Lung microvascular endothelial cell (primary cell): ENCODE measurements around the gene CBLB. TPM values are rescaled to one million over a fixed set of nuclear protein-coding genes. Genes with fewer than 3 reads are reported as not detected.

Experiments
- DNase-seq, 2 donors: peaks; one replicate each; pipeline versions ENCODE4 v3.0.0 to v3.0.0-alpha.2; 2010; ENCODE audit warnings: low read depth in 2 of 2
- total RNA-seq: library from RNA; depleted of rRNA; stranded (reverse); fragments of >200 nt; gene quantifications from 2 replicates; pipeline ENCODE4 v1.2.1, GENCODE V29; 2014

CBLB gene
- 6.5 and 6.8 TPM in 2 replicates for total RNA-seq

DNA sequence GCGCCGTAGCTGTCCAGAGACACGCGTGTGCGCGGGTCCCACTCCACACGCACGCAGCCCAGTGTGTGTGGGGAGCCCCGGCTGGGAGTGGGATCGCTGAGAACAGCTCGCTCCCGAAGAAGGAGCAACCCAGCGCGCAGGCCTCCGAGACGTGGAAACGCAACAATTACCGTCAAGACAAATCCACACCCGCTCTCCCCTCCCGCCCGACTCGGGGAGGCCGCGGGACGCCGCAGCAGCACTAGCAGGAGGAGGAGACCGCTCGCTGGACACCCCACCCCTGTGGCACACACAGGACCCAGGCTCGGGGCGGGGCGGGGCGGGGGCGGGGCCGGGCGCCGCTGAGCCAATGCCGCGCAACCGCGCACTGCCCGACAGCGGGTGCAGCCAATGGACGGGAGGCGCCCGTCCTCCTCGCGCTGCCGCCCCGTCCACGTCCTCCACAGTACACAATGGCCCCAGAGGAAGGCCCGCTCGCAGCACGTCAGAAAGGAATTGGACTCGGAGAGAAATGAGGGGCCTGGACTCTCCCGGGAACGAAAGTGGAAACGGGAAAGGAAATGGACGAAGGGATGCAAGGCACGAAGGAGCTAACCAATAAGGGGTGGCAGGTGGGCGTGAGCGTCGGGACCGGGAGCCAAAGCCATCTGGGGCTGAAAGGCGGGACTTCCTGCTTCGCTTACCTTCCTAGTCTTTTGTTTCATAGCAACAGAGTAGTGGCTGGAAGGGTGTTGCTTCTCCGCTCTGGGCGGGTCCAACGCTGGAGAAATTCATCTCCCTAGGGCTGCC is at the start of gene CBLB:
CBLB (minus strand) TSS at position 271 of the 789 bp plus-strand sequence. CDS start 1,435 bp downstream, outside the sequence.
- DNase-seq, result peak; percentile 95 to 98

DNA sequence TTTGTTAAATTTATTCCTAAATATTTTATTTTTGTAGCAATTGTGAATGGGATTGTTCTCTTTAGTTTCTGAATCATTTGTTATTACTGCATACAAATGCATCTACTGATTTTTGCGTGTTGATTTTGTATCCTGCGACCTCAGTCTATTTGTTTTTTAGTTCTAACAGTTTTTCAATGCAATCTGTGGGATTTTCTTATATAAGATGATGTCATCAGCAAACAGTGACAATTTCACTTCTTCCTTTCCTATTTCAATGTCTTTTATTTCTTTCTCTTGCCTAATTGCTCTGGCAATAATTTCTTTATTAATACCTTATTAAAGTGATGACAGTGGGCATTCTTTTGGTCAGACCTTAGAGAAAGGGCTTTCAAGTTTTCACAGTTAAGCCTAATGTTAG is 48.0 kb upstream of the CBLB start:
- DNase-seq, result no peak

DNA sequence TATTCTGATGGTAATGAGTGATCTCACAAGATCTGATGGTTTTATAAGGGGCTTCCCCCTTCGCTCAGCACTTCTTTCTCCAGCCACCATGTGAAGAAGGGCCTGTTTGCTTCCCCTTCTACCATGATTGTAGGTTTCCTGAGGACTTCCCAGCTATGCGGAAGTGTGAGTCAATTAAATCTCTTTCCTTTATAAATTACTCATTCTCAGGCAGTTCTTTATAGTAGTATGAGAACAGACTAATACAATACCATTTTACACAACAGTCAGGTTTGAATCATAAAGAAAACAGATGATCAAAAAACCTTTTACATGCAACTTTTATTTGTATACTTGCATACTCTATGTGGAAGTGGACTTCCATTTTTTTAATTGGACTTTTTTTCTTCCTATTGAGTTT is 46.7 kb upstream of the CBLB start:
- peak in 1 of 2 donors; percentile 29 for DNase-seq

DNA sequence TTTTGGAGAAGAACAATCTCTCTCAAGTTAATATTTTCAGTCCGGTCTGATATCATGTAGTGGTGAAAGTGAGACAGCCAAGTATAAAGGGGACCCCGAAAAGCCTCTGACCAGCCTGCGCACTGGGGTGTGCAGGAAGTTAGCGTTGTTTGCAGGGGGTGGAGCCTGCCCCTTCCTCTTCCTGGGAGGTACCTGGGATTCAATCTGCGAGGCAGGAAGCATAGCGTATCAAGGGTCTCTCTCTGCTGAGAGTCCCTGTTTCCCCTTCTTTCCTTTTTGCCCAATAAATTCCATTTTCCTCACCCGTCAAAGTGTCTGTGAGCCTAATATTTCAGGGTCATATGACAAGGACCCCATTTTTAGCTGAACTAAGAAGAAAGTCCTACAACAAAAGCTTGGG is 44.8 kb upstream of the CBLB start:
- DNase-seq, result no peak

DNA sequence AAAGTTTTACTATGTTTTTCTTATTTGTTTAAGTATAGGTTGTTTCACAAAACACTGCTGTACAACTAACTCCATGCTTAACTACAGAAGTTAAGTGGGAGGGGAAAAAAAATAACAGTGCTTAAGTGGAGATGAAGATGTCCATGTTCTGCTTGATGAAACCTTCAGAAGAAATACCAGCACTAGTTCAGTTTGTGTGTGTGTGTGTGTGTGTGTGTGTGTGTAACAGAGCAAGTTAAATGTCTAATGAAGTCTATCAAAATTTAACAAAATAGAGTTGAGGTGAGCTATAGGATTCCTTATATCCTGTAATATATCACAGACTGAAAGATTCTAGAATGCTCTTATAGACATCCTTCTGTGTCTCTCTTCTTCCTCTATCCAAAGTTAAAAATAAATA is 44.1 kb upstream of the CBLB start:
- no peak for DNase-seq

DNA sequence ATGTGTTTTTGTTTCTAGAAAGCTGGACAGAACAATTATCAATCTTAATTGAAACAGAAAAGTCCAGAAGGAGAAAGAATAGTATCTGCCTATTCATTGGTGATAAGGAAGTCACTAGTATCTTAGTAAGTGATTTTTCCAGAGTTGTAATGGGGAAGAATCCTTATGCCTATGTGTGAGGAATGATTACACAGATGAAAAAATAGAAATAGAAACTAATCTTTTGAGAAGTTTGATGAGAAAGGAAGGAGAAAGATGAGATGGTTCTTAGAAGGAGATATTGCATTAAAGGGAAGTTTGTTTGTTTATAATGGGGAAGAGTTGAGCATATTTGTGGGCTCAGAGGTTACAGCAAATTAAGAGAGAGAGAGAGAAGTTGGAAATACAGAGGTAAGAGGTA is 42.7 kb upstream of the CBLB start:
- DNase-seq, result no peak

DNA sequence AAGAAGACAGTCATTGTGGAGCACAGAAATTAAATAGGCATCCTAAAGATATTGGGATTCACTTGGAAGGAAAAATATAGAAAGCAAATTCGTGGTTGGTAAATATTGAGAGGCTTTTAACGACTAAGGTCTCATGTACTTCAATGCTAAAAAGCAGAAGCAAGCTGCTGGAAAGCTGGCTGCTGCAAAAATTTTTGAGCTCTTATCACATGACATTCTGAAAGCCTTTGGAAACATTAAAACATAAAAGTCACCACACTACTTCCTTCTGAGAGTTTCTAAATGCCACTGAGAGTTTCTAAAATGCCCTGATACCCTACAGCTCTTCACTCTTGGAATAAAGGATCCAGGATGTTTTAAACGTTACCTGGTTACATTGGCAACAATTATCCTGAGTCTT is 39.0 kb upstream of the CBLB start:
- DNase-seq, result no peak

DNA sequence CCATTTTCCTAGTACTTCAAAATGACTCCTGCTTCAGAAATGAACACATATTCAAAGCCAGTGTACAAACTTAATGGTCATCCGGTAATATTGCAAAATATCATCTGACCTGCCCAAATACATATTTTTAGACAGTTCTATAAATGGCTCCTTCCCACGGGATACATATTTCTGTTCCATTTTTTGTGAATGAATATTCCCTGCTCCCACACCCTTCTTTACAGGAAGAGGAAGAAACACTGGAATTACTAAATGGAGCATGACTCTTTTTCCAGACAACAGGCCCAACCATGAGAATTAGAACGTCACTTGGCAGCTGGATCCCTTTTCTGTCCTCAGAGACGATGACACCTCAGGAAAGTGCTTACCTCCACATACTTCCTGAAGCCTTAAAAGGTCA is 38.0 kb upstream of the CBLB start:
- peak; percentile 96 to 99 for DNase-seq

DNA sequence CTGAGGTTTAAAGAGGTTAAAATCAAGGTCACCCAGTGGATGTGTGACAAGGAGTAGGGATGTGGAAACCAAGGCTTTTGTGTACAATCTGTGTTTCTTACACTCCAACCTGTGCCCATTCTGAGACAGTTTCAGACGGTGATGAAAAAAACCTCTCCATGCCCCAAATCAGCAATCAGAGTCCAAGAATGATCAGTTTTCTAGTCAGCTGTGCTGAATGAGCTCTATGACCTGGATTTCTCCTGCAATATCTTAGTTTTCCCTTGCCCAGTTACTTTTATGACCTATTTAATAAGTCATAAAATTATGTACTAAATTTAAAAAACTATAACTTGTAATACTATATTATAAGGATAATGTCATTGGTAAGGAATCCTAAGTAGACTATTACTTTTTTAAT is 37.5 kb upstream of the CBLB start:
- peak in 1 of 2 donors; percentile 24 for DNase-seq

DNA sequence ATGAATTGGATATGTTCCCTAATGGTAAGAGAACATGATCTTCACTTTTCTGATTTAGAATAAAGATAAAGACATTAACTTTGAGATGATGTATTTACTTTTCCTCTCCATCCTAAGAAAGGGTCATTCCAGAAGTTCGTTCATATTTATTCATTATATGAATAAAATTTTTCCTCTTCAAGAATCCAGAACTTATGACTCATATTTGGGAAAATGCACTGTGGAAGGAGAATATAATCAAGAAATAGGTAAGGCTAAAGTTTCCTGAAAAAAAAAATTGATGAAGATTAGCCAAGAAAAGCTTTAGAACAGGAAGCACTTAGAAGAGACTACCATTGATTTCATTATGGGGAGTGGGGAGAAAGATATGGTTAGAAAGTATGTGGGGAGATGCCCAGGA is 36.5 kb upstream of the CBLB start:
- peak in 1 of 2 donors; percentile 15 for DNase-seq

DNA sequence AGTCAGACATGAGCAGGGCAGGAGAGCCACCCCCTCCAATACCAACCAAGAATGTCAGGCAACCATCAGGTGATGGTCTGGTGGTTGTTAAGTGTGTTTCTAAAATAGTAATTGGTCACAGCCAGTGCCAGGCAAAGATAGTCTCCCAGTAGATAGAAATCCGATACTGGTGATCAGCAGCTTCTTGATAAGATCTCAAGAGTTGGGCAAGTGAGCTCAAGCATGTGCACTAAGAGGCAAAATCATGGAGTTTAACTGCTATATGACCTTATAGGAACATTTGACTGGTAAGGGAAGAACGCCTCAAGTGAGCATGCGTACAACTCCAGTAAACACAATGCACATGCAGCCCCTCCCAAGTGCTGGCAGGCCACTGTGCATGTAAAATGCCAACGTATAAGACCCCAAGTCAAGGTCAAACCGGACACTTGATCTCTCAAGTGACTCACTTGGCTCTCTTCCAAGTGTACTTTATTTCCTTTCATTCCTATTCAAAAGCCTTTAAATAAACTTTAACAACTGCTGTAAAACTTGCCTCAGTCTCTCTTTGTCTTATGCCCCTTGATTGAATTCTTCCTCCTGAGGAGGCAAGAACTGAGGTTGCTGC is 36.0 kb upstream of the CBLB start:
- peak; percentile 29 to 67 for DNase-seq

DNA sequence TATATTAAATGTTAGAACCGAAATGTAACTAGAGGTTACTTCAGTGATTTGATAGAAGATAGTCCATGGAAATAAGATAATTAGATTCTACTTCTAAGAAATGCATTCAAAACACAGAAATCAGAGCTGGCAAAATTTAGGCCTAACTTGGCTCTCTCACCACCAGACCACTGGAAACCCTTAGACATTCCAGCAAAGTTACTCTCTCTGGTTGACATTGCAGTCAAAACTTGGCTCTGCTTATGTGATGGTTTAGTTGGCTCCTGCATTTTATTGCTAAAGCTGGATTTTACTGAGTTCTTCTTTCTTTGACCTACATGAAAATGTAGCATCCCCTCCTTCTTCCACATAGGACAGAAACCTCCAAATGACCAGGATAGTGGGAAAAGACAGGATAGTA is 35.4 kb upstream of the CBLB start:
- no peak for DNase-seq

DNA sequence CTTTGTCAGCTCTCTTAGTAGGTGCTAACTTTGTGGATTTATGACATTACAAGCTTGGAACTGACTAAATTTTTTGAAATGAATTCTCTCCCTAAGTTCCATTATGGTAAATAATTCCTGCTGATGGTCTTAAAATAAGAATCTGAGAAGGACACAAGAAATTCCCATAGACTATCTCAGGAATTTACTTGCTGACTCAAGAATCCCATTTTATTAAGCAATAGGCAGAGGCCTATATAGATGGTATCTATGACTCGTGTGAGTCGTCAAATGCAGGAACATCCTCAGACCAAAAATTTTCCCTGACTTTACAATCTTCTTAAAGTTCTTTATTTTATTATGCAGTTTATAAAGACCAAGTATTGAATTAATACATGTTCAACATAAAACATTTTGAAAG is 30.7 kb upstream of the CBLB start:
- no peak for DNase-seq

DNA sequence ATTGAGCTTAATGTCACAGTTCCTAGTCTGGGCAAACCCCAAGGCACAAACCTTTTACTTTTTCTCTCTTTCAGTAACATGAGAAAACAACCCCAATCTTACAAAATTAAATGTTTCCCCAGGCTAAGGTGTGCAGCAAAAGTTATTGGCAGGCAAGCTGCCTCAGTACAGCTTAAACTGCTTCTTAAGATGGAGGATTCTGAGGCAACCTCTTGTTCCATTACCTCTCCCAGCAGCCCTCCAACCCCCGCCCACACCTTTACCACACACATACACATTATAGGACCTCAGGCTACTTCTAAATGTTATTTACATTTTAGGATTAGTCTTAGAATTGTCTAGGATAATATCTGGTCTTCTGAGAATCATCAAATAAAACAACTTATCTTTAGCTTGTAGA is 22.3 kb upstream of the CBLB start:
- no peak for DNase-seq

DNA sequence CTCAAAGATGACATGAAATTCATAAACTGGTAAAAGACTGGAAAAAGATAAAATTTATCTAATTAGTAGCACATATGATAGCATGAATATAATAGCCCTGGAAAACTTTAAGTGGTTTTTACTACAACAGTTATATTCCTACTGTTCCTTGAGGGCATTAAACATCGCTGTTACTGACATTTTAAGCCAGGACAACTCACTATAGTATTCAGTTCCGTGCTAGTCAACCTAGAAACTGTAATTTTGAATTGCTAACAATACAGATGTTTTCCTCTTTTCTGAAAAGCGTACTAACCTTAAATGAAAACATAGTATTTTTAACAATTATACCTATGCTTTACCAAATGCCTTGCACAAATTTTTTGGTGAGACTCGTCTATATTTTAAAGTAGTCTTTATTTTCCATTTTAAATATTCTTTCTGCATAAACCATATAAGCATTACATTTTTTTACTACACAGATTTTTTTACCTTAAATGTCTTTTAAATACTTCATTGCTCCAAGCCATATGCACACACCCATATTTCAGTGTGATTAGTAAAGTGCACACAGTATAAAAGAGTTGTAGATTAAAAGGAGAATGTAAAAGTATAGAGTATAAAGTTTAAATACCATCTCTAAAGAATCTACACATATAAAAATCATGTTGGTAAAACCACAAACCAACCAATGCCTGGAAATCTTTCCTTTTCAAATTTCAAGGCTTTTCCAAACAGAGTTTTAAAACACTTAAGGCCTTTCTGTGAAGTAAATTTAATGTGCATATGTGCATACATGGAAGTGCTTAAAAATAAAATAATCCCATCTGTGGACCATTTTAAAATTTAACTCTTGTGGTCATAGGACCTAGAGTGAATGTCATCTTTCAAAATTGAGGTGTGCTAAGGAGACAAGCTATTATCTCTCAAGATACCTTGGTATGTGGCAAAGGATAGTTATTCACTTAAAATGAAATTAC is 20.1 kb upstream of the CBLB start:
- DNase-seq, result no peak

DNA sequence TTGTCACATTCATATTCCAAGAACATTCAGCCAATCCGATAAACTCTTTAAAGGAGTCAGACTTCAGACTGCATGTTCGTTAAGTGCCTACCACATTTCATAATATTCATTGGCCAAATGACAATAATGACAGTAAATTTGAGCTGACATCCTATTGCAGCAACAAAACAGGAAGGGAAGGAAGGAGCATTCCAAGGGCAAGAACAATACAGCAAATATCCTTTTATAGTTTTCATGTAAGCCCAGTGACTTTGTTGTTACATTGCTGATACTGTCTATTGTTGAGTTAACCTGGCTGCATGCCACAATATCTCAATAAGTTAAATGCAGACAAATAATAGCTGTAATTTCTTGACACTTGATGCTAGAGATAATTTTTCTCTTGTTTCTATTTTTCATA is 16.4 kb upstream of the CBLB start:
- DNase-seq, result peak; percentile 70 to 84

DNA sequence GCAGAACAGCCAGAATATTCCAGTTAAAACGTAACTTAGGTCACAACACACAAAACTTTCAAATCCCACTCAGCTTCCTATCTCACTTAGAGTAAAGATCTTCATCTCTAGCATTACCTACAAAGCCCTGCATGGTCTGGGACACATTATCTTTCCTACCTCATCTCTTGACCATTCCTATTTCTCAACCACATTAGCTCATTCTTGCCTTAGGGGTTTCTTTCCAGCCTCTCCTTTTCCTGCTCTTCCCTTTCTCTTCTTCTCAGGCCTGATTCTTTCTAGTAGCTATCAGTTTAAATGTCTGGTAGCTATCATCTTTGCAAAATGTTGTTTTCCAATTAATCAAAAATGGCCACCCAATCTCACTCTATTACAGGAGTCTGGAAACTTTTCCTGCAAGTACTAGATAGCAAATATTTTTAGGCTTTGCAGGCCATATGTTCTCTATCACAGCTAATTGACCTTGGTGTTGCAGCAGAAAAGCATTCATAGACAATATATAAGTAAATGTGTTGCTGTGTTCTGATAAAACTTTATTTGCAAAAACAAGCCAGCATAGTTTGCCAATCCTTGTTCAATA is 15.1 kb upstream of the CBLB start:
- no peak for DNase-seq

DNA sequence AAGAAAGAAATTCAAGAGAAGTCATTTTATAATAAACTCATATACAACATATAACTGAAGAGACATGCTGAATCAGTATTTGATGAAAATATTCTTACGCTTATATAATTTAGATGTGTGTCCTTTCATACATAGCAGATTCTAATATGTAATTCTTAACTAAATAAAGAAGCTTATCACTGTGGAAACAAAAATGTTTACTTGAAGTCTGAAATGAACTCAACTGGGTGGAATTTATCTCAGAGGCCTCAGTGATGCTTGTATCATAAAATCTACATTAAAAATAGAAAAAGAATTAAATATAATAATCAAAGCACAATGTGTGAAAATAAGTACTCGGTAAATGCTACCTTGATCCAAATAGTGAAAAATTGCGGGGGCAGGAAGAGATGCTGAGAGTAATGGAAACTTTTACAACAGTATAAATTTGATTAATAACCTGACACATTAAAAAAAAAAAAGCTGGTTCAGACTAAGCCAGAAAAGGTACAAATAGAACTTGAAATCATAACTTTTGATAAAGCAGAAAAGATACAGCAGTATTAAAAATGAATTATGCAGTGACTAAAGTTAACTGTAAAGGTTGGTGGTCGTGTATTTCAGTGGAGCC is 12.0 kb upstream of the CBLB start:
- DNase-seq, result peak in 1 of 2 donors; percentile 59

DNA sequence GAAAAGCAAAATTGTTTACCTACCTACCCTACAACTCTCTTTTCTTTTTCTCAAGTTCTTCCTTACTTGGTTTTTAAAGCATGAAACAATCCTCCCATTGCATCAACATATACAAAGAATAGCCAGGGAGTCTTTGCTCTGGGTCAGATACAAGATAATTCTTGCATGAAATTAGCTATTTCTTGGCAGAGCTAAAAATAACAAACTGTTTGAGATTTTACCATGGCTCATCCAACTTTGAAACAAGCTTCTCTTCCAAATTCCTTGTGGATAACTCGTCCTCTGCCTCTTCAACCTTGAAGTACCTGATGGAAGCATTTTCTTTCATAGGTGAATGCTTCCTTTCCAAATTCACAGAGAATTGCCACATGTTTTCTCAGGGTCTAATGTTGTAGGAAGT is 9.2 kb upstream of the CBLB start:
- no peak for DNase-seq

DNA sequence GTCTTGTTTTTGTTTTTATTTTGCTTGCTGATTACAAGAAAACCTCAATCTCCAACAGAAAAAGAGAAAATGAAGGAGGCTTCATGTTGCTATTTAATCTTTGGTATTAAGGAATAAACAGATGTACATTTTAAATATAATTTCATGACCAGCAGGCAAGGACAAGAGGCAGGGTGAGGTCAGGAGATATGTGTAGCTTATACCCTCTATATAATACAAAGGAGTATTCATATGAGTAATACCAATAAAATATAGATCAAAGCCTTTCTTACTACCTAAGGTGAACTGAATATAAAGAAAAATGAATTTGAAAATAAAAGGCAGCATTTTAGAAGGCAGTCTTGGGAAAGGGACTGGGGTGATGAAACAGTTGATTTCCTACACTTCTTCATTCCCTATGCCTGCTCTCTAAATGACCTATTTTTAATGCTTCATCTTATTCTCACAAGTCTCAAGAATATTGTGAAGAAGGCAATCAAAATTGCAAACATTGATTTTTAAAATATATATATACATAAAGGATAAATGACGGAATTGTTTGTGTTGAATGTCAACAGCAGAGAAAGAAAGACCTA is 8.6 kb upstream of the CBLB start:
- DNase-seq, result no peak

DNA sequence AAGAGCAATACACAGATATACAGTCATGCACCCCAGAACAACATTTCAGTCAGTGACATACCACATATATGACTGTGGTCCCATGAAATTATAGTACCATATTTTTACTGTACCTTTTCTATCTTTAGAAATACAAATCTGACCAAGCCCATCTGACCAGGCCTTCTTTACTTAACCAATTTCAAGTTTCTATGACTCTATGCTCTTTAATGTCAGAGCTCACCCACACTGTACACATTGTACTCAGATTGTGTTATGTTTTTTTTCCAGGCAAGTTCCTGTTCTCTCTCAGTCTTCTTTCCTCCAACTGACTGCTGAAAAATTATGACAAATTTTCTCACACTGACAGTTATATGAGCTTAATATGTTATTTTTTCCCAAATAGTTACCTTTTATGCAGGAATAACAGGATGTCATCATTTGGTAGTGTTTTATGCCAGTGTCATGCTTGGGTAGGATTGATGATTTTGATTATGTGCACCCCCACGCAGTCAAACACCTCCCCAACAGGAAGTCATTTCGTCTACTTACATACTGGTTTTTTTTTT is 8.0 kb upstream of the CBLB start:
- peak in 1 of 2 donors; percentile 93 for DNase-seq
